ENCODE data around the gene C1QTNF5.

GRCh38 chr11:119345685-119346084 lies 5.0 kb upstream of the C1QTNF5 start:
- no peak for TF ChIP-seq POLR2A (IDR thresholded peaks at IDR 0.05; ENCODE audit: extremely low read depth, insufficient read length)
- TF ChIP-seq, protein P1, sequence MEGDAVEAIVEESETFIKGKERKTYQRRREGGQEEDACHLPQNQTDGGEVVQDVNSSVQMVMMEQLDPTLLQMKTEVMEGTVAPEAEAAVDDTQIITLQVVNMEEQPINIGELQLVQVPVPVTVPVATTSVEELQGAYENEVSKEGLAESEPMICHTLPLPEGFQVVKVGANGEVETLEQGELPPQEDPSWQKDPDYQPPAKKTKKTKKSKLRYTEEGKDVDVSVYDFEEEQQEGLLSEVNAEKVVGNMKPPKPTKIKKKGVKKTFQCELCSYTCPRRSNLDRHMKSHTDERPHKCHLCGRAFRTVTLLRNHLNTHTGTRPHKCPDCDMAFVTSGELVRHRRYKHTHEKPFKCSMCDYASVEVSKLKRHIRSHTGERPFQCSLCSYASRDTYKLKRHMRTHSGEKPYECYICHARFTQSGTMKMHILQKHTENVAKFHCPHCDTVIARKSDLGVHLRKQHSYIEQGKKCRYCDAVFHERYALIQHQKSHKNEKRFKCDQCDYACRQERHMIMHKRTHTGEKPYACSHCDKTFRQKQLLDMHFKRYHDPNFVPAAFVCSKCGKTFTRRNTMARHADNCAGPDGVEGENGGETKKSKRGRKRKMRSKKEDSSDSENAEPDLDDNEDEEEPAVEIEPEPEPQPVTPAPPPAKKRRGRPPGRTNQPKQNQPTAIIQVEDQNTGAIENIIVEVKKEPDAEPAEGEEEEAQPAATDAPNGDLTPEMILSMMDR (IDR thresholded peaks at IDR 0.05; ENCODE audit: low read depth, low read length), result no peak
